ENCODE results near the gene BIN1.
A peak's percentile ranks its signal among the peaks of the same experiment; 100 is the strongest.

The BIN1 gene

DNA sequence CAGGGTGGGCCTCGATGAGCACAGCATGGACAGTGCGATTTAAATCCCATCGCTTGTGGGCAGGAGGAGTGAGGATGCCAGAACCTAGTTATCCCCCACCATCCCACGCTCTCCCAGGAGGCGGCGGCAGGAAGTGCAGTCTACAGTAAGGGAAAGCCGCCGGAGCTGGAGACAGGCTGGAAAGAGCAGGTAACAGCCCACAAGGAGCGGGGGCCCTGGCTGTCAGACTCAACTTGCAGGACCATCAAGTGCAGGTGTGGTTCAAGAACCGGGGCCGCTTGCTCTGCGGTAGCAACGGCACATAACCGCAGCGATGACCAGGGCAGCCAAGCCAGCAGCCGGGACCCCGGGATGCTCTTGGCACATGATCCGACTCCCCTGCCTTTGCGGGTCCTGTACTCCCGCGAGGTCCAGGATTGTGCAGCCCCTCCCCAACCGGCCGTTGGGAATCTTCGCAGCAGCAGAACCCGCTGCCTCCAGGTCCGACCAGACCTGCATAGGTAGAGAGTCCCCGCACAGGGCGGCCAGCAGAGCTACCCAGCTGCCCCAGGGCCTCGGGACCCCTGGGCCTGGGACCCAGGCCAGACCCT, 82.1 kb downstream of the BIN1 start:
- Histone ChIP-seq H3K9ac (ENCODE audit: low read length) (no peak overlapping the region), H2AFZ (ENCODE audit: low read length) (no peak overlapping the region), H3K79me2 (ENCODE audit: low read length) (no peaks in the 10 kb centered on the region), H3K27me3 (replicated peaks; ENCODE audit: insufficient read depth, low read length) (no peaks in the 10 kb centered on the region), H4K20me1 (ENCODE audit: insufficient read depth, low read length) (no peaks in the 10 kb centered on the region), H3K9me2 (replicated peaks; ENCODE audit: insufficient read depth, low read length) (no peaks in the 10 kb centered on the region), H3K27ac (ENCODE audit: low read length) (no peak overlapping the region), H3K4me2 (ENCODE audit: low read depth, low read length) (peak overlapping the region; percentile 25; the same call in 1 of the 2 replicates), H3K4me1 (ENCODE audit: low read length) (no peaks in the 10 kb centered on the region), H3K4me3 (ENCODE audit: low read length) (no peak overlapping the region), H3K36me3 (replicated peaks; ENCODE audit: insufficient read depth, low read length) (no peaks in the 10 kb centered on the region), H3K9me3 (replicated peaks; ENCODE audit: insufficient read depth, low read length) (no peaks in the 10 kb centered on the region), H3F3A (ENCODE audit: insufficient read depth, low read length) (no peaks in the 10 kb centered on the region)
- no peak for DNase-seq
- TF ChIP-seq, protein P1, sequence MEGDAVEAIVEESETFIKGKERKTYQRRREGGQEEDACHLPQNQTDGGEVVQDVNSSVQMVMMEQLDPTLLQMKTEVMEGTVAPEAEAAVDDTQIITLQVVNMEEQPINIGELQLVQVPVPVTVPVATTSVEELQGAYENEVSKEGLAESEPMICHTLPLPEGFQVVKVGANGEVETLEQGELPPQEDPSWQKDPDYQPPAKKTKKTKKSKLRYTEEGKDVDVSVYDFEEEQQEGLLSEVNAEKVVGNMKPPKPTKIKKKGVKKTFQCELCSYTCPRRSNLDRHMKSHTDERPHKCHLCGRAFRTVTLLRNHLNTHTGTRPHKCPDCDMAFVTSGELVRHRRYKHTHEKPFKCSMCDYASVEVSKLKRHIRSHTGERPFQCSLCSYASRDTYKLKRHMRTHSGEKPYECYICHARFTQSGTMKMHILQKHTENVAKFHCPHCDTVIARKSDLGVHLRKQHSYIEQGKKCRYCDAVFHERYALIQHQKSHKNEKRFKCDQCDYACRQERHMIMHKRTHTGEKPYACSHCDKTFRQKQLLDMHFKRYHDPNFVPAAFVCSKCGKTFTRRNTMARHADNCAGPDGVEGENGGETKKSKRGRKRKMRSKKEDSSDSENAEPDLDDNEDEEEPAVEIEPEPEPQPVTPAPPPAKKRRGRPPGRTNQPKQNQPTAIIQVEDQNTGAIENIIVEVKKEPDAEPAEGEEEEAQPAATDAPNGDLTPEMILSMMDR (IDR thresholded peaks at IDR 0.05; ENCODE audit: low read length), result no peak
- TF ChIP-seq EZH2phosphoT487 (IDR thresholded peaks at IDR 0.05; ENCODE audit: low read length) (no peak), EZH2 (optimal IDR thresholded peaks at IDR 0.05; ENCODE audit: low read depth, low read length) (no peak)

DNA sequence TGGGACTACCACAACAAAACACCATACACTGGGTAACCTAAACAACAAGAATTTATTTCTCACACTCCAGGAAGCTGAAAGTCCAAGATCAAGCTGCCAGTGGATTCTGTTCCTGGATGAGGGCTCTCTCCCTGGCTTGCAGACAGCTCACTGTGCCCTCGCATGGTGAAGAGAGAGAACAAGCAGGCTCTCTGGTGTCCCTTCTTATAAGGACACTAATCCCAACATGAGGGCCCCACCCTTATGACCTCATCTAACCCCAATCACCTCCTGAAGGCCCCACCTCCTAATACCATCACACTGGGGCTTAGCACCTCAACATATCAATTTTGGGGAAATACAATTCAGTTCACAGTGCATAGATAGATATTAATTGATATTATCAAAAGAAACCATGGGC, 83.5 kb downstream of the BIN1 start:
- no peak overlapping the region for H3K27ac ChIP-seq (ENCODE audit: low read length)
- H3K9ac ChIP-seq (ENCODE audit: low read length), result no peak overlapping the region
- no peak overlapping the region for H3K4me2 ChIP-seq (ENCODE audit: low read depth, low read length)
- H3K4me1 ChIP-seq (ENCODE audit: low read length), result no peaks in the 10 kb centered on the region
- no peak for DNase-seq
- no peaks in the 10 kb centered on the region for H4K20me1 ChIP-seq (ENCODE audit: insufficient read depth, low read length)
- H3F3A ChIP-seq (ENCODE audit: insufficient read depth, low read length), result no peaks in the 10 kb centered on the region
- H3K4me3 ChIP-seq (ENCODE audit: low read length), result no peak overlapping the region
- no peaks in the 10 kb centered on the region for H3K36me3 ChIP-seq (replicated peaks; ENCODE audit: insufficient read depth, low read length)
- no peaks in the 10 kb centered on the region for H3K79me2 ChIP-seq (ENCODE audit: low read length)
- H3K9me3 ChIP-seq (replicated peaks; ENCODE audit: insufficient read depth, low read length), result no peaks in the 10 kb centered on the region
- no peaks in the 10 kb centered on the region for H3K27me3 ChIP-seq (replicated peaks; ENCODE audit: insufficient read depth, low read length)
- no peaks in the 10 kb centered on the region for H3K9me2 ChIP-seq (replicated peaks; ENCODE audit: insufficient read depth, low read length)
- H2AFZ ChIP-seq (ENCODE audit: low read length), result no peak overlapping the region
- TF ChIP-seq, protein P1 (IDR thresholded peaks at IDR 0.05; ENCODE audit: low read length), result no peak
- no peak for TF ChIP-seq EZH2 (optimal IDR thresholded peaks at IDR 0.05; ENCODE audit: low read depth, low read length)

DNA sequence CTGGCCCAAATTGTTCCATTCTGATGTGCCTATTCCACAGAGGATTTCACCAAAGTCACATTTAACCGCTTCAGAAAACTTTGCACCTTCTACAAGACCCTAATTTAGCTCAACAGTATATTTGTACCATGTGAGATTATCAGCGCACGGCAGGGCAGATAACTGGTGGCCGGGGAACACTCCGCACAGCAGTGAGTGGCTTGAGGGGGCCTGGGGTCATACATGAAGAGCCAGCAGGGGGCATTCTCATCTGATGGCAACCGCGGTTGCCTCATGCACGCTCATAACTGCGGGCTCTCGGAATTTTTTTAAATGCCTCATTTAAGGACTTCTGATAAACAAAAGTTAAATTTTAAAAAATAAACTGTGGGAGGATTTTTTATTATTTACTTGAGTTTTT, 84.1 kb downstream of the BIN1 start:
- Histone ChIP-seq H4K20me1 (ENCODE audit: insufficient read depth, low read length) (no peaks in the 10 kb centered on the region), H2AFZ (ENCODE audit: low read length) (no peak overlapping the region), H3F3A (ENCODE audit: insufficient read depth, low read length) (no peaks in the 10 kb centered on the region), H3K4me3 (ENCODE audit: low read length) (no peak overlapping the region), H3K9me2 (replicated peaks; ENCODE audit: insufficient read depth, low read length) (no peaks in the 10 kb centered on the region), H3K27ac (ENCODE audit: low read length) (no peak overlapping the region), H3K27me3 (replicated peaks; ENCODE audit: insufficient read depth, low read length) (no peaks in the 10 kb centered on the region), H3K36me3 (replicated peaks; ENCODE audit: insufficient read depth, low read length) (no peaks in the 10 kb centered on the region), H3K9me3 (replicated peaks; ENCODE audit: insufficient read depth, low read length) (no peaks in the 10 kb centered on the region), H3K79me2 (ENCODE audit: low read length) (no peaks in the 10 kb centered on the region), H3K9ac (ENCODE audit: low read length) (no peak overlapping the region), H3K4me2 (ENCODE audit: low read depth, low read length) (no peak overlapping the region), H3K4me1 (ENCODE audit: low read length) (no peaks in the 10 kb centered on the region)
- DNase-seq, result no peak
- TF ChIP-seq EZH2 (optimal IDR thresholded peaks at IDR 0.05; ENCODE audit: low read depth, low read length) (no peak), EZH2phosphoT487 (IDR thresholded peaks at IDR 0.05; ENCODE audit: low read length) (no peak)
- TF ChIP-seq, protein P1 (IDR thresholded peaks at IDR 0.05; ENCODE audit: low read length), result no peak
